ENCODE measurements around the gene ABCF2.

ABCF2 gene

DNA sequence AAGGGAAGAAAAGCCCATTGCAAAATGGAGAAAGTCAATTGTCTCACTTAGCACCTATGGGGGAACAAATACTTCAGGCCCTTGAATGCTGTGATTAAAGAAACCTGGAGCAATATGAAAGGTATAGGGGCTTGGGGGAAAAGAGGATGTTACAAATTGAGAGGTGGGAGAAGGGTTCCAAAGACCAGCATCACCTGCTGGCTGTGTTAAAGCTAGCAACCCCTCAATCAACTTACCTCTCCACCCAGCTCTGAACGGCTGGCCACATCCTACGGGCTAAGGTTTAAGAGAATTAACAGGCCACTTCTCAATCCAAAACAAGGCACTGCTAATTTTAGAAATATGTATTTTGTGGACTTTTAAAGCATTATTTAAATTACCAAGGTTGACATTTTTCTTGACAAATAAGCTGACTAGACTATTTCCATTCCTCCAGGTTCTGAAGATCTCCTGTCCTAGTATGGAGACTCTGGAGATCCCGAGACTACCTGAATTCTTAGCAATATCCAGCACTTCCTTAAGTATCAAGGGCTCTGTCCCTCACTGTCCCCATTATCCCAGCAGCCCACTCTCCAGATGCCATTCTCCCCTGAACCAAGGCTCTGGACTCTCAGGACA, 15.7 kb downstream of the ABCF2 start:
- CTCF ChIA-PET: no interaction called here
- POLR2A ChIA-PET: interaction anchor here (2.7 kb wide), 1 partner anchor 16 kb away, joined by 8 read pairs; the partner anchor contains the start of gene ABCF2
- TF ChIP-seq, protein P1, sequence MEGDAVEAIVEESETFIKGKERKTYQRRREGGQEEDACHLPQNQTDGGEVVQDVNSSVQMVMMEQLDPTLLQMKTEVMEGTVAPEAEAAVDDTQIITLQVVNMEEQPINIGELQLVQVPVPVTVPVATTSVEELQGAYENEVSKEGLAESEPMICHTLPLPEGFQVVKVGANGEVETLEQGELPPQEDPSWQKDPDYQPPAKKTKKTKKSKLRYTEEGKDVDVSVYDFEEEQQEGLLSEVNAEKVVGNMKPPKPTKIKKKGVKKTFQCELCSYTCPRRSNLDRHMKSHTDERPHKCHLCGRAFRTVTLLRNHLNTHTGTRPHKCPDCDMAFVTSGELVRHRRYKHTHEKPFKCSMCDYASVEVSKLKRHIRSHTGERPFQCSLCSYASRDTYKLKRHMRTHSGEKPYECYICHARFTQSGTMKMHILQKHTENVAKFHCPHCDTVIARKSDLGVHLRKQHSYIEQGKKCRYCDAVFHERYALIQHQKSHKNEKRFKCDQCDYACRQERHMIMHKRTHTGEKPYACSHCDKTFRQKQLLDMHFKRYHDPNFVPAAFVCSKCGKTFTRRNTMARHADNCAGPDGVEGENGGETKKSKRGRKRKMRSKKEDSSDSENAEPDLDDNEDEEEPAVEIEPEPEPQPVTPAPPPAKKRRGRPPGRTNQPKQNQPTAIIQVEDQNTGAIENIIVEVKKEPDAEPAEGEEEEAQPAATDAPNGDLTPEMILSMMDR (IDR thresholded peaks at IDR 0.05; ENCODE audit: insufficient read depth, low read length, missing control alignments): no peak
- no peak overlapping the region for H3K4me3 ChIP-seq (ENCODE audit: low read depth, low read length)
- no peak for DNase-seq (ENCODE audit: low read depth, low spot score)

DNA sequence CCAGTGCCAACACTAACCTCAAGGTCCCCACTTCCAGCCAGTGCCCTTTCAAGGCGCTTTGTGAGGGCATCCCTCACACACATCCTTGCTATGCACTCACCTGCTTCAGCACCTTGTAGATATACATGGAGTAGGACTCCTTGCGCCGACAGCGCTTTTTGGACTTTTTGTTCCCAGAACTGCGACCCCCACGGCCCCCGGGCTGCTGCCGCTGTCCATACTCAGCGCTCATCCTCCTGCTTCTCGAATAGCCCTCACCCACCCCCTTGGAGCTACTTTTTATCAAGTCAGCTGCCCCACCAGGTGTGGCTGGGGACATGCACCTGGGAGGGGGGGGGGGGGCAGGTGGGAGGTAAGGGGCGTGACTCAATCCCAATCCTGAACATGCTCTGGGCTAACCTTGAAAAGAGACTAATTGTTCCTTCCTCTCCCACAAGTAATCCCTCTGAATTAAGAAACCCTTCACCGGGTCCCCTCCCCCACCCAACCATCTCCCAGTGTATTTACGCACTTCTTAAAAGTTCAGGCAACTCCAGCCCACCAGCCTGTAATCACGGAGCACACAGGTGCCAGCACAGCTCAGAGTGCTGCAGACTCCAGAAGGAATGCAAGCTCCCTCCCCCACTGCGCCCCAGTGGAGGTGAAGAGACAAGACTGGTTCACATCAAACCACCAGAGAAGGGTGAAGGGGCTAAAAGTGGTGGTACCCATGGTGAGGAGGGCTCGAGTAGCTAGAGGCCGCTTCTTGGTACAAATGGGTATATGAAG, 16.7 kb downstream of the ABCF2 start, which contains the start of gene H2BK1:
TSS of gene H2BK1 (minus strand) at position 402 of the 768 bp plus-strand sequence. CDS start at position 232, 170 bp downstream.
- no peak for DNase-seq (ENCODE audit: low read depth, low spot score)
- H3K4me3 ChIP-seq (ENCODE audit: low read depth, low read length): no peak within 1 kb of the TSS
- CTCF ChIA-PET: no interaction called here
- TF ChIP-seq, protein P1 (IDR thresholded peaks at IDR 0.05; ENCODE audit: insufficient read depth, low read length, missing control alignments): no peak
- POLR2A ChIA-PET: interaction anchor here (1.0 kb wide), 1 partner anchor 17 kb away, joined by 3 read pairs; the partner anchor contains the start of gene ABCF2

DNA sequence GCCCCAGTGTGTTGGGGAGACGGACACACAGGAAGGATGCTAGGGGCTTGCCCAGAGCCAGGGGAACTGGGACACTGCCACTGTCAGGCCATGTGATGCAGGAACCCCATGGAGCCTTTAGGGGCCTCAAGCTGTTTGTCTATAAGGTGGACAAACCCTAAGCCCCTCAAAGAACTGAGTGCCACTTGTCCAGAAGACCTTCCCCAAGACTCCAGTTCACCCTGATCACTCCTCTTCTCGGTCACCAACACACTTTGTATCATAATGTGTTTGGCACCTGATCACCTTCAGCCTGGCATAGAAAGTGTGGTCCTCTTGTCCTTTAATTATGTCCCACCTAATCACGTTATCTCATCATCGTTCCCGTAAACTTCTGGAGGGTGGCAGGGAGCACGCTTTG, 17.4 kb downstream of the ABCF2 start:
- DNase-seq (ENCODE audit: low read depth, low spot score): no peak
- ChIA-PET POLR2A (interaction anchor here (1.0 kb wide), 1 partner anchor 18 kb away, joined by 3 read pairs; the partner anchor contains the start of gene ABCF2), CTCF (no interaction called here)
- H3K4me3 ChIP-seq (ENCODE audit: low read depth, low read length): no peak overlapping the region
- TF ChIP-seq, protein P1 (IDR thresholded peaks at IDR 0.05; ENCODE audit: insufficient read depth, low read length, missing control alignments): no peak

DNA sequence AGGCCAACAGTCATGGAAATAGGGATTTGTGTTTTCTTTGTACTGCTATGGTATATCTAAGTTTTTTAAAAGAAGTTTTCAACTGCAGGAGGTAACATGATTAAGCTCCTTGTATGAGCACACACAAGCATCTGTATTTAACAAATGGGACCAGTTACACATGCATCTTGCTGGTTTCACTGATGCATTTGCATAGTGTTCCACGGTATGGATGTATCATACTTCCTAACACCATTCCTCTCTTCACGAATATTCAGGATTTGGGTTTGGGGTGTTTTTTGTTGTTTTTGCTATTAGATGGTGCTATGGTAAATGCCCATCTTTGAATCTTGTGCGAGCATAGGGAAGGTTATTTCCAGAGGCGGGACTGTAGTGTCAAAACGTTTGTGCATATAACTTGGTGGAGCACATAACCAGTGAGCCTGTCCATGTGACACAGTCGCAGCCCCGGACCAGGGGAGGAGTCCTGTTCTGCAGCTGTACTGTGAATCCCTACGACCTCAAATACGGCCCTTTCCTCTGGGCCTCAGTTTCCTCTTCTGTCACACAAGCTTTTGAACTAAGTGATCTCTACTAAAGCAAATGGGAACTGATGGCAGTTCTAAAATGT, 18.6 kb downstream of the ABCF2 start:
- no peak overlapping the region for H3K4me3 ChIP-seq (ENCODE audit: low read depth, low read length)
- DNase-seq (ENCODE audit: low read depth, low spot score): no peak
- ChIA-PET POLR2A (no interaction called here), CTCF (no interaction called here)
- TF ChIP-seq, protein P1 (IDR thresholded peaks at IDR 0.05; ENCODE audit: insufficient read depth, low read length, missing control alignments): no peak

DNA sequence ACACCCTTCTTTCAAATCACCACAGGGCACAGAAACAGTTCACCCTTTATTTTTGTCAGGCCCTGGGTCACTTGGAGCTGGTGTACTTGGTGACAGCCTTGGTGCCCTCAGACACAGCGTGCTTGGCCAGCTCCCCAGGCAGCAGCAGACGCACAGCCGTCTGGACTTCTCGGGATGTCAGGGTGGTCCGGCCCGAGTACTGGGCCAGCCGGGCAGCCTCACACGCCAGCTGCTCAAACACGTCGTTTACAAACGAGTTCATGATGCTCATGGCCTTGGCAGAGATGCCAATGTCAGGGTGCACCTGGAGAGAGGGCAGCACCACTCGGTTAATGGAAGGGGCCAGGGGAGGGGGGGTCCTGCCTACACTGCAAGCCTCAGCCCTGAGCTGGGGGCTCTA, 19.2 kb downstream of the ABCF2 start:
- TF ChIP-seq, protein P1 (IDR thresholded peaks at IDR 0.05; ENCODE audit: insufficient read depth, low read length, missing control alignments): no peak
- CTCF ChIA-PET: no interaction called here
- no peak for DNase-seq (ENCODE audit: low read depth, low spot score)
- POLR2A ChIA-PET: no interaction called here
- no peak overlapping the region for H3K4me3 ChIP-seq (ENCODE audit: low read depth, low read length)

DNA sequence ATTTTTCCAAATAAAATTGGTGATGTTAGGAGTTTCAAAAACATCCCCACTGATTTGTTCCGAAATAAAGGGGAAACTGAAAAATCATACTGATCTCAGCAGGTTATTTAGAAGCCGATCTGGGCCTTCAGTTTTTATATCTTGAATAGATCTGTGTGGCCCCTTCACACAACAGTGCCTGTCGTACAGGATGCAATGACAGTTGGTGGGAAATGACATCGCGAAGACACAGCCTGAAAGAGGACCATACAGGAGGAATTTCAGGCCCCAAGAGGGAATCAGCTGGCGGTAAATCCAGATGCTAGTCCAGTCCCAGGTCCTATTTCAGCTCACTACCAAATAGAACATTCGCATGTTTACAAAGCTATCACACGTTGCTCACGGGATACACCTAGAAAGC, 19.7 kb downstream of the ABCF2 start:
- TF ChIP-seq, protein P1 (IDR thresholded peaks at IDR 0.05; ENCODE audit: insufficient read depth, low read length, missing control alignments): no peak
- DNase-seq (ENCODE audit: low read depth, low spot score): no peak
- ChIA-PET POLR2A (no interaction called here), CTCF (interaction anchor here (1.1 kb wide), 1 partner anchor 84 kb away, joined by 3 read pairs; no protein-coding TSS in a partner anchor)
- H3K4me3 ChIP-seq (ENCODE audit: low read depth, low read length): no peak overlapping the region
